ENCODE measurements around the gene WDR82. TPM values are rescaled to one million over a fixed set of nuclear protein-coding genes. Genes with fewer than 3 reads are reported as not detected.

WDR82 gene
- total RNA-seq, 1 donor from 2014 or later: 49.2 TPM

GRCh38 chr3:52281981-52282801 lies 3.7 kb upstream of the WDR82 start:
- Histone ChIP-seq H2AFZ (replicated peaks) (no peak overlapping the region), H3K36me3 (no peaks in the 10 kb centered on the region), H3K27me3 (no peaks in the 10 kb centered on the region), H3K9ac (no peak overlapping the region), H3K4me3 (no peak overlapping the region), H3K9me3 (ENCODE audit: low read depth) (no peaks in the 10 kb centered on the region), H3F3A (ENCODE audit: low read depth) (peaks cover 28% of the 10 kb centered on the region), H4K20me1 (ENCODE audit: low read depth) (peaks cover 9% of the 10 kb centered on the region), H3K27ac (no peak overlapping the region), H3K4me2 (no peak overlapping the region), H3K4me1 (peaks cover 21% of the 10 kb centered on the region), H3K79me2 (ENCODE audit: low read depth) (peaks cover 19% of the 10 kb centered on the region)
- TF ChIP-seq, protein P1, sequence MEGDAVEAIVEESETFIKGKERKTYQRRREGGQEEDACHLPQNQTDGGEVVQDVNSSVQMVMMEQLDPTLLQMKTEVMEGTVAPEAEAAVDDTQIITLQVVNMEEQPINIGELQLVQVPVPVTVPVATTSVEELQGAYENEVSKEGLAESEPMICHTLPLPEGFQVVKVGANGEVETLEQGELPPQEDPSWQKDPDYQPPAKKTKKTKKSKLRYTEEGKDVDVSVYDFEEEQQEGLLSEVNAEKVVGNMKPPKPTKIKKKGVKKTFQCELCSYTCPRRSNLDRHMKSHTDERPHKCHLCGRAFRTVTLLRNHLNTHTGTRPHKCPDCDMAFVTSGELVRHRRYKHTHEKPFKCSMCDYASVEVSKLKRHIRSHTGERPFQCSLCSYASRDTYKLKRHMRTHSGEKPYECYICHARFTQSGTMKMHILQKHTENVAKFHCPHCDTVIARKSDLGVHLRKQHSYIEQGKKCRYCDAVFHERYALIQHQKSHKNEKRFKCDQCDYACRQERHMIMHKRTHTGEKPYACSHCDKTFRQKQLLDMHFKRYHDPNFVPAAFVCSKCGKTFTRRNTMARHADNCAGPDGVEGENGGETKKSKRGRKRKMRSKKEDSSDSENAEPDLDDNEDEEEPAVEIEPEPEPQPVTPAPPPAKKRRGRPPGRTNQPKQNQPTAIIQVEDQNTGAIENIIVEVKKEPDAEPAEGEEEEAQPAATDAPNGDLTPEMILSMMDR (IDR thresholded peaks at IDR 0.05): no peak
- TF ChIP-seq EZH2phosphoT487 (IDR thresholded peaks at IDR 0.05) (no peak), EZH2 (IDR thresholded peaks at IDR 0.05) (no peak)
- H3K4me3 Mint-ChIP-seq: no peak overlapping the region
- H3K36me3 Mint-ChIP-seq: no peaks in the 10 kb centered on the region
- H3K4me1 Mint-ChIP-seq: peaks cover 23% of the 10 kb centered on the region
- no peak overlapping the region for H3K27ac Mint-ChIP-seq
- DNase-seq (ENCODE audit: low spot score): no peak
- no peaks in the 10 kb centered on the region for H3K9me3 Mint-ChIP-seq
- peaks cover 5% of the 10 kb centered on the region for H3K27me3 Mint-ChIP-seq (ENCODE audit: insufficient read depth, low read depth)

- peaks cover 8% of the 10 kb centered on the region for H3K36me3 Mint-ChIP-seq
- Histone ChIP-seq H2AFZ (replicated peaks) (no peak overlapping the region), H3K9ac (no peak overlapping the region), H3K4me2 (peak overlapping the region; percentile 81), H3K4me3 (no peak overlapping the region), H3K79me2 (ENCODE audit: low read depth) (peaks cover 31% of the 10 kb centered on the region), H3F3A (ENCODE audit: low read depth) (peaks cover 22% of the 10 kb centered on the region), H4K20me1 (ENCODE audit: low read depth) (peaks cover 30% of the 10 kb centered on the region), H3K27me3 (no peaks in the 10 kb centered on the region), H3K27ac (peak overlapping the region; percentile 60), H3K36me3 (no peaks in the 10 kb centered on the region), H3K4me1 (peaks cover 32% of the 10 kb centered on the region), H3K9me3 (ENCODE audit: low read depth) (no peaks in the 10 kb centered on the region)
- peak; percentile 57 for DNase-seq (ENCODE audit: low spot score)
- peaks cover 33% of the 10 kb centered on the region for H3K4me1 Mint-ChIP-seq
- H3K9me3 Mint-ChIP-seq: no peaks in the 10 kb centered on the region
- TF ChIP-seq EZH2 (IDR thresholded peaks at IDR 0.05) (no peak), EZH2phosphoT487 (IDR thresholded peaks at IDR 0.05) (no peak)
- peak overlapping the region; percentile 96 for H3K4me3 Mint-ChIP-seq
- no peak overlapping the region for H3K27ac Mint-ChIP-seq
- peaks cover 8% of the 10 kb centered on the region for H3K27me3 Mint-ChIP-seq (ENCODE audit: insufficient read depth, low read depth)
These were observed 1.6 kb upstream of the WDR82 start for GRCh38 chr3:52280050-52280461.

- Histone ChIP-seq H3K4me1 (peaks cover 32% of the 10 kb centered on the region), H3K4me3 (no peak overlapping the region), H3F3A (ENCODE audit: low read depth) (peaks cover 22% of the 10 kb centered on the region), H3K4me2 (peak overlapping the region; percentile 81), H3K79me2 (ENCODE audit: low read depth) (peaks cover 36% of the 10 kb centered on the region), H3K9me3 (ENCODE audit: low read depth) (no peaks in the 10 kb centered on the region), H3K27me3 (no peaks in the 10 kb centered on the region), H3K36me3 (no peaks in the 10 kb centered on the region), H4K20me1 (ENCODE audit: low read depth) (peaks cover 35% of the 10 kb centered on the region), H3K27ac (peak overlapping the region; percentile 60), H3K9ac (no peak overlapping the region), H2AFZ (replicated peaks) (no peak overlapping the region)
- H3K9me3 Mint-ChIP-seq: no peaks in the 10 kb centered on the region
- peaks cover 34% of the 10 kb centered on the region for H3K4me1 Mint-ChIP-seq
- H3K4me3 Mint-ChIP-seq: peak overlapping the region; percentile 96
- peaks cover 8% of the 10 kb centered on the region for H3K36me3 Mint-ChIP-seq
- H3K27ac Mint-ChIP-seq: no peak overlapping the region
- no peak for TF ChIP-seq EZH2 (IDR thresholded peaks at IDR 0.05)
- TF ChIP-seq, protein P1 (IDR thresholded peaks at IDR 0.05): no peak
- TF ChIP-seq EZH2phosphoT487 (IDR thresholded peaks at IDR 0.05): no peak
- DNase-seq (ENCODE audit: low spot score): no peak
- peaks cover 8% of the 10 kb centered on the region for H3K27me3 Mint-ChIP-seq (ENCODE audit: insufficient read depth, low read depth)
These were observed 1.1 kb upstream of the WDR82 start for GRCh38 chr3:52279596-52279995.

All from neural progenitor cell (in vitro differentiated cells).